ENCODE data around the gene GABRB1. TPM values are rescaled to one million over a fixed set of nuclear protein-coding genes. Genes with fewer than 3 reads are reported as not detected.

Gene GABRB1
- total RNA-seq, 1 donor = not detected

- H3K4me1 ChIP-seq (ENCODE audit: insufficient read depth, low read length) = no peaks in the 10 kb centered on the region
- H3K4me3 ChIP-seq (ENCODE audit: low read length) = no peak overlapping the region
- no peaks in the 10 kb centered on the region for H3K9me3 ChIP-seq (ENCODE audit: low read depth, low read length)
- no peaks in the 10 kb centered on the region for H3K27me3 ChIP-seq (ENCODE audit: insufficient read depth, low read length)
Observed at GRCh38 chr4:47068986-47069385, 37.6 kb downstream of the GABRB1 start.

GRCh38 chr4:47071901-47072341 lies 40.6 kb downstream of the GABRB1 start:
- H3K27me3 ChIP-seq (ENCODE audit: insufficient read depth, low read length) = no peaks in the 10 kb centered on the region
- H3K4me1 ChIP-seq (ENCODE audit: insufficient read depth, low read length) = no peaks in the 10 kb centered on the region
- no peaks in the 10 kb centered on the region for H3K9me3 ChIP-seq (ENCODE audit: low read depth, low read length)
- no peak overlapping the region for H3K4me3 ChIP-seq (ENCODE audit: low read length)

- Histone ChIP-seq H3K9me3 (ENCODE audit: low read depth, low read length) (no peaks in the 10 kb centered on the region), H3K4me3 (ENCODE audit: low read length) (no peak overlapping the region), H3K4me1 (ENCODE audit: insufficient read depth, low read length) (no peaks in the 10 kb centered on the region), H3K27me3 (ENCODE audit: insufficient read depth, low read length) (no peaks in the 10 kb centered on the region)
Observed at GRCh38 chr4:47073647-47074046, 42.3 kb downstream of the GABRB1 start.

DNA sequence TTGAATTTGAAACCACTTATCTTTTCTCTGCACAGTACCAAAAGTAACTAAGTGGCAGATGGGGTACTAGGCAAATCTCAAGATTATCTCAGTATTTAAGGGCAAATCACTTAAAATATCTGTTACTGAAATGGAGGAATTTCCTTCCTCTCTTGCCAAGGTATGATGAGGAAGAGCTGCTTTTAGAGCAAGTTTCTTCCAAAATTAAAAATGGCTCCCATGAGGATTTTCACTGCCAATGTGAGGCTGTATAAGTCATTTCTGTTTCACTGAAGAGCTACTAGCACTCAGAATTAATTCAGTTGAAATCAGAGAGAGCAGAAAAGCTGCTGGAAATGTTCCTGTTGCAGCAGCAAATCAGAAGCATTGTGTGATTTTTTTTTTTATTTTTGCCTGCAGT lies 43.4 kb downstream of the GABRB1 start:
- Histone ChIP-seq H3K9me3 (ENCODE audit: low read depth, low read length) (no peaks in the 10 kb centered on the region), H3K4me1 (ENCODE audit: insufficient read depth, low read length) (no peaks in the 10 kb centered on the region)

DNA sequence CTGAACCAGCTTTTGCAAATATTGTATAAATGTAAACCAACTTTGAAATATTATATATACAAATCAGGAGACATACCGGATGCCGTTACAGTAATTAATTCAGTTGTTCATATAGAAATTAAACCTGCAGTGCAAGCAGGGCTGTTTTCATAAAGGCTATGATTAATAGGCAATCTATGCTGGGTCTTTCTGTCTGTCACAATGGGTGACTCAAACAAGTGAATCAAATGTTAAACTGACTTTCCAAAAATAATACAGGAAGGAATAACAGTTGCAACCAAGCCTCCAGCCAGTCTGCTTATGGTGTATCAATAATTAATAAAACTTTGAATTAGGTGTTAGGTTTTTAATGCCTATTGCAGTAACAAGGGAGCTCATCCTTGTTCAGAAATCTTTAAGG lies 43.9 kb downstream of the GABRB1 start:
- H3K27me3 ChIP-seq (ENCODE audit: insufficient read depth, low read length) = no peaks in the 10 kb centered on the region
- no peaks in the 10 kb centered on the region for H3K9me3 ChIP-seq (ENCODE audit: low read depth, low read length)
- H3K4me3 ChIP-seq (ENCODE audit: low read length) = no peak overlapping the region
- H3K4me1 ChIP-seq (ENCODE audit: insufficient read depth, low read length) = no peaks in the 10 kb centered on the region

More for the DNA sequence above, 43.4 kb downstream of the GABRB1 start:
- Histone ChIP-seq H3K4me3 (ENCODE audit: low read length) (no peak overlapping the region), H3K27me3 (ENCODE audit: insufficient read depth, low read length) (no peaks in the 10 kb centered on the region)

DNA sequence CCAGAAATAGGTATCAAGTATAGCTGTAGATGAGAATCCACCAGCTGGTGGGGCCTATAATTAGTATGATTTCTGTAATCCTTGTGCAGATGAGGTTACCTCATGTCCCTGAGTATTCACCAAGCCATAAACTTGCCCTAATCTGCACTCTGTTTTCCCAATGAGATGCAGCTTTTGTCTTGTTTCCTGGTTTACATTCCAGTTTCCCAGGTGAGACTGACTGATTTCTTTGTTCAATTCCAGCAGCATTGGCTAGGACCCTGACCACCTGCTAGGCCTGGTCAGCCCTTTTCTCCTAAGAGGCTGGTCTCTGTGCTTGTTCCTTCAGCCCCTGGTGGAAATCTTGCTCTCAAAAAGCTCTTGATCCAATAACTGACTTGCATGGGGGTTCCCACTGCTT lies 44.6 kb downstream of the GABRB1 start:
- Histone ChIP-seq H3K4me3 (ENCODE audit: low read length) (no peak overlapping the region), H3K9me3 (ENCODE audit: low read depth, low read length) (no peaks in the 10 kb centered on the region), H3K4me1 (ENCODE audit: insufficient read depth, low read length) (no peaks in the 10 kb centered on the region), H3K27me3 (ENCODE audit: insufficient read depth, low read length) (no peaks in the 10 kb centered on the region)

DNA sequence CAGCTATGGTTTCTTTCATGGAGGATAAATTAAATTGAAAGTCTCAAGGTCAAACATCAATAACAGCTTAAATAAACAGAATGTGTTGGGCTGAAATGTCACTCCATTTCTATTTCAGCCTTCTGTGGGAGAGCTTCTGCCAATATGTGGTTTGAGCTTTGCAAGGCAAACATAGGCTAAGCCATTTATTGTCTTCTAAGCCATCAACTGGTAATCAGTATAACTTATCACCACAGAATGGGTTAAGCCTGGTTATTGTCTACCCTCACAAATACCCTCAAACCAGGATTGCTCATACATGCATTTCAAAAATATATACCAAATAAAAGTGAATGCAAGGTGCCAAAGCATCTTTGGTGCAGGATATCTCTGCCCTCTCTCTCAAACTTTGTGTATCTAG lies 52.7 kb downstream of the GABRB1 start:
- H3K27me3 ChIP-seq (ENCODE audit: insufficient read depth, low read length) = no peaks in the 10 kb centered on the region
- no peak overlapping the region for H3K4me3 ChIP-seq (ENCODE audit: low read length)
- no peaks in the 10 kb centered on the region for H3K9me3 ChIP-seq (ENCODE audit: low read depth, low read length)
- no peaks in the 10 kb centered on the region for H3K4me1 ChIP-seq (ENCODE audit: insufficient read depth, low read length)

GRCh38 chr4:47084795-47085194 lies 53.4 kb downstream of the GABRB1 start:
- Histone ChIP-seq H3K4me1 (ENCODE audit: insufficient read depth, low read length) (no peaks in the 10 kb centered on the region), H3K9me3 (ENCODE audit: low read depth, low read length) (no peaks in the 10 kb centered on the region), H3K27me3 (ENCODE audit: insufficient read depth, low read length) (no peaks in the 10 kb centered on the region), H3K4me3 (ENCODE audit: low read length) (no peak overlapping the region)

DNA sequence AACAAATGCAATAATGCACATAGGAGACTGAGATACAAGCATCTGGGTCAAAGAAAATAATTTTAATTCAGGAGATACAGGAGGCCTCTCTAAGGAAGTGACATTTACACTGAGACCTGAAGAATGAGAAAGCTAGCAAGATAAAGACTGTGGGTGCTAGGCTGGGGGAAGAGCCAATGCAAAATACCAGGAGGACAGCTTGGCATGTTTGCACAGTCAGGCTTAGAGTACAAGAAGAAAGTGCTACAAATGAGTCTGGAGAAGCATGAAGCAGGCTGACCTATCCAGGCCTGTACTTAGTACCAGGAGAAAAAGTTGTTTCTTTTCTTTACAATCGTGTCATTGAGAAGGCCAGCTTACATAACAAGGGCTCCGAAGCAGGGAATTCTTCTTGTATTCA lies 56.9 kb downstream of the GABRB1 start:
- Histone ChIP-seq H3K4me1 (ENCODE audit: insufficient read depth, low read length) (no peaks in the 10 kb centered on the region), H3K27me3 (ENCODE audit: insufficient read depth, low read length) (no peaks in the 10 kb centered on the region)

DNA sequence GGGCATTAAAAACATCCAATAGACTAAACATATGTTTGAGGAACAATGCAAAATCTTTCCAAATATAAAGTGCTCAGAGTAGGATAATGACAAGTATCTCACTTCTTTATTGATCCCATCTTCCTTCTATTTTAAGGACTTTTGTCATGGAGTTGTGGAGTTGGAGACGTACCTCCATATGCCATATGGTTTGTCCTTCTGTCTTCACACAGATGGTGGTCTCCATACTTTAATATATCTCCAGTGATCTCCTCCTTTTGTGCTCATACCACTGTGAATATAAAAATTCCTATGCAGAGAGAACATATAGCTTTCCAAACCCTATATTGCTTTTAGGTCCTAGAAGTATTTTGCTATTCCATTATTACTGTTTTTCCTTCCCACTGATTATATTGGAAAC lies 64.5 kb downstream of the GABRB1 start:
- no peaks in the 10 kb centered on the region for H3K4me1 ChIP-seq (ENCODE audit: insufficient read depth, low read length)
- no peaks in the 10 kb centered on the region for H3K9me3 ChIP-seq (ENCODE audit: low read depth, low read length)
- H3K27me3 ChIP-seq (ENCODE audit: insufficient read depth, low read length) = no peaks in the 10 kb centered on the region
- H3K4me3 ChIP-seq (ENCODE audit: low read length) = no peak overlapping the region

More for the DNA sequence above, 56.9 kb downstream of the GABRB1 start:
- Histone ChIP-seq H3K4me3 (ENCODE audit: low read length) (no peak overlapping the region), H3K9me3 (ENCODE audit: low read depth, low read length) (no peaks in the 10 kb centered on the region)

GRCh38 chr4:47101453-47101852 lies 70.1 kb downstream of the GABRB1 start:
- H3K9me3 ChIP-seq (ENCODE audit: low read depth, low read length) = no peaks in the 10 kb centered on the region
- peaks cover 3% of the 10 kb centered on the region for H3K27me3 ChIP-seq (ENCODE audit: insufficient read depth, low read length)
- no peaks in the 10 kb centered on the region for H3K4me1 ChIP-seq (ENCODE audit: insufficient read depth, low read length)
- H3K4me3 ChIP-seq (ENCODE audit: low read length) = no peak overlapping the region

- Histone ChIP-seq H3K9me3 (ENCODE audit: low read depth, low read length) (no peaks in the 10 kb centered on the region), H3K4me3 (ENCODE audit: low read length) (no peak overlapping the region), H3K27me3 (ENCODE audit: insufficient read depth, low read length) (peaks cover 3% of the 10 kb centered on the region), H3K4me1 (ENCODE audit: insufficient read depth, low read length) (no peaks in the 10 kb centered on the region)
Observed at GRCh38 chr4:47104986-47105385, 73.6 kb downstream of the GABRB1 start.

- Histone ChIP-seq H3K4me1 (ENCODE audit: insufficient read depth, low read length) (no peaks in the 10 kb centered on the region), H3K9me3 (ENCODE audit: low read depth, low read length) (no peaks in the 10 kb centered on the region), H3K4me3 (ENCODE audit: low read length) (no peak overlapping the region), H3K27me3 (ENCODE audit: insufficient read depth, low read length) (peaks cover 3% of the 10 kb centered on the region)
Observed at GRCh38 chr4:47106561-47106960, 75.2 kb downstream of the GABRB1 start.

GRCh38 chr4:47109379-47109778 lies 78.0 kb downstream of the GABRB1 start:
- H3K4me1 ChIP-seq (ENCODE audit: insufficient read depth, low read length) = no peaks in the 10 kb centered on the region
- H3K27me3 ChIP-seq (ENCODE audit: insufficient read depth, low read length) = peaks cover 3% of the 10 kb centered on the region
- H3K9me3 ChIP-seq (ENCODE audit: low read depth, low read length) = no peaks in the 10 kb centered on the region
- no peak overlapping the region for H3K4me3 ChIP-seq (ENCODE audit: low read length)

DNA sequence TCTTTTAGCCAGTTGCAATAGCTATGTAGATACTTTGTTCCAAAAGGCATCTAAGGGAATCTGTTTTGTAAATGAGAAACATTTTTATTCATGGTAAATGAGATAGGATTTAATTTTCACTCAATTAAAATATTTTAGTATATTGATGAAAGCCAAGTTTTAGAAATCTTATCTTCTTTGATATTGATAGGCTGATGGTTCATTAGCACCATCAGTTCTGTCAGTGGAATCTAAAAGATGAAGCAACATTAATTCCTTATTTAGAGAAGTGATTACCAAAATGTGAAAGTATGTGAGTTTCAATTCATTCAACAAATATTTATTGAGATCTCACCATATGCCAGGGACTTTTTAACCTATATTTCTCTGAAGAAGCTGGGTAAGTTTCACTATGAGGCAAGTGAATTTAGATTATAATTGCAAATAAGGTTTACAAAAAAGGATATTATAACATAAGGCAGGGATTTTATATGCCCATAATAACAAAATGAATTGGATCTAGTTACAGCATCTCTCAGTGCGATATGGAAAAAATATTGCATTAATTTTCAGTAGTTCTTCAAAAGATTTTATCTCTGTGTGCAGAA lies 79.3 kb downstream of the GABRB1 start:
- Histone ChIP-seq H3K4me3 (ENCODE audit: low read length) (no peak overlapping the region), H3K27me3 (ENCODE audit: insufficient read depth, low read length) (peaks cover under 1% of the 10 kb centered on the region), H3K4me1 (ENCODE audit: insufficient read depth, low read length) (no peaks in the 10 kb centered on the region), H3K9me3 (ENCODE audit: low read depth, low read length) (no peaks in the 10 kb centered on the region)

- no peak overlapping the region for H3K4me3 ChIP-seq (ENCODE audit: low read length)
- H3K4me1 ChIP-seq (ENCODE audit: insufficient read depth, low read length) = peaks cover 4% of the 10 kb centered on the region
- H3K9me3 ChIP-seq (ENCODE audit: low read depth, low read length) = no peaks in the 10 kb centered on the region
- peaks cover 7% of the 10 kb centered on the region for H3K27me3 ChIP-seq (ENCODE audit: insufficient read depth, low read length)
Observed at GRCh38 chr4:47118192-47118929, 87.0 kb downstream of the GABRB1 start.

Measured in mononuclear cell (primary cell).